BE2C (cell line): Measurements from ENCODE around the gene IFIH1.

Source experiments
- DNase-seq: peaks from one replicate; pipeline ENCODE4 v3.0.0-alpha.2; 2020
- H3K27me3 ChIP-seq: fragments of 250-450 bp; sonication (Bioruptor Pico); 2 replicates; pipeline ENCODE4 v1.5.1; 2020; ENCODE audit warnings: mild to moderate bottlenecking
- H3K36me3 ChIP-seq: fragments of 250-450 bp; sonication (Bioruptor Pico); 2 replicates; pipeline ENCODE4 v1.5.1; 2020; ENCODE audit warnings: mild to moderate bottlenecking
- H3K4me1 ChIP-seq: fragments of 250-450 bp; sonication (Bioruptor Pico); 2 replicates; pipeline ENCODE4 v1.5.1; 2020
- H3K4me3 ChIP-seq: 2 replicates; pipeline ENCODE4 v1.5.1; 2011; ENCODE audit warnings: low read depth, low read length
- H3K9me3 ChIP-seq: fragments of 250-450 bp; sonication (Bioruptor Pico); 2 replicates; pipeline ENCODE4 v1.5.1; 2020
- CTCF ChIP-seq: IDR thresholded peaks from 2 replicates; pipeline ENCODE4 v1.5.1; 2012; ENCODE audit warnings: mild to moderate bottlenecking, low read depth, low read length

IFIH1 gene

GRCh38 chr2:162241571-162241970 is 76.9 kb downstream of the IFIH1 start:
- TF ChIP-seq CTCF = no peak
- no peaks in the 10 kb centered on the region for H3K27me3 ChIP-seq
- H3K4me1 ChIP-seq = no peaks in the 10 kb centered on the region
- DNase-seq = no peak
- no peak overlapping the region for H3K4me3 ChIP-seq
- no peaks in the 10 kb centered on the region for H3K36me3 ChIP-seq
- no peaks in the 10 kb centered on the region for H3K9me3 ChIP-seq

GRCh38 chr2:162234620-162235462 is 83.6 kb downstream of the IFIH1 start:
- no peak for TF ChIP-seq CTCF
- H3K4me3 ChIP-seq = no peak overlapping the region
- DNase-seq = no peak
- no peaks in the 10 kb centered on the region for H3K4me1 ChIP-seq
- H3K36me3 ChIP-seq = no peaks in the 10 kb centered on the region
- H3K9me3 ChIP-seq = no peaks in the 10 kb centered on the region
- H3K27me3 ChIP-seq = no peaks in the 10 kb centered on the region

GRCh38 chr2:162233197-162233596 is 85.3 kb downstream of the IFIH1 start:
- no peak overlapping the region for H3K4me3 ChIP-seq
- H3K36me3 ChIP-seq = no peaks in the 10 kb centered on the region
- H3K4me1 ChIP-seq = no peaks in the 10 kb centered on the region
- no peaks in the 10 kb centered on the region for H3K9me3 ChIP-seq
- no peak for TF ChIP-seq CTCF
- no peak for DNase-seq
- H3K27me3 ChIP-seq = no peaks in the 10 kb centered on the region

- no peak for TF ChIP-seq CTCF
- no peak overlapping the region for H3K4me3 ChIP-seq
- H3K36me3 ChIP-seq = no peaks in the 10 kb centered on the region
- no peaks in the 10 kb centered on the region for H3K27me3 ChIP-seq
- no peak for DNase-seq
- no peaks in the 10 kb centered on the region for H3K4me1 ChIP-seq
- no peaks in the 10 kb centered on the region for H3K9me3 ChIP-seq
Measured at GRCh38 chr2:162232671-162233070, 85.8 kb downstream of the IFIH1 start.

GRCh38 chr2:162232027-162232426 is 86.5 kb downstream of the IFIH1 start:
- Histone ChIP-seq H3K36me3 (no peaks in the 10 kb centered on the region), H3K27me3 (no peaks in the 10 kb centered on the region), H3K4me1 (no peaks in the 10 kb centered on the region), H3K4me3 (no peak overlapping the region), H3K9me3 (no peaks in the 10 kb centered on the region)
- no peak for TF ChIP-seq CTCF
- no peak for DNase-seq

- Histone ChIP-seq H3K27me3 (no peaks in the 10 kb centered on the region), H3K36me3 (no peaks in the 10 kb centered on the region), H3K4me1 (no peaks in the 10 kb centered on the region), H3K9me3 (no peaks in the 10 kb centered on the region), H3K4me3 (no peak overlapping the region)
- DNase-seq = no peak
- no peak for TF ChIP-seq CTCF
Measured at GRCh38 chr2:162230761-162231160, 87.7 kb downstream of the IFIH1 start.
